ENCODE measurements around the gene PPP1R12C.
"Not testable (repeated sequence)": the region's sequence is repeated elsewhere in the genome, so short reads cannot be mapped to it uniquely, and the experiment has no call there.

PPP1R12C gene

DNA sequence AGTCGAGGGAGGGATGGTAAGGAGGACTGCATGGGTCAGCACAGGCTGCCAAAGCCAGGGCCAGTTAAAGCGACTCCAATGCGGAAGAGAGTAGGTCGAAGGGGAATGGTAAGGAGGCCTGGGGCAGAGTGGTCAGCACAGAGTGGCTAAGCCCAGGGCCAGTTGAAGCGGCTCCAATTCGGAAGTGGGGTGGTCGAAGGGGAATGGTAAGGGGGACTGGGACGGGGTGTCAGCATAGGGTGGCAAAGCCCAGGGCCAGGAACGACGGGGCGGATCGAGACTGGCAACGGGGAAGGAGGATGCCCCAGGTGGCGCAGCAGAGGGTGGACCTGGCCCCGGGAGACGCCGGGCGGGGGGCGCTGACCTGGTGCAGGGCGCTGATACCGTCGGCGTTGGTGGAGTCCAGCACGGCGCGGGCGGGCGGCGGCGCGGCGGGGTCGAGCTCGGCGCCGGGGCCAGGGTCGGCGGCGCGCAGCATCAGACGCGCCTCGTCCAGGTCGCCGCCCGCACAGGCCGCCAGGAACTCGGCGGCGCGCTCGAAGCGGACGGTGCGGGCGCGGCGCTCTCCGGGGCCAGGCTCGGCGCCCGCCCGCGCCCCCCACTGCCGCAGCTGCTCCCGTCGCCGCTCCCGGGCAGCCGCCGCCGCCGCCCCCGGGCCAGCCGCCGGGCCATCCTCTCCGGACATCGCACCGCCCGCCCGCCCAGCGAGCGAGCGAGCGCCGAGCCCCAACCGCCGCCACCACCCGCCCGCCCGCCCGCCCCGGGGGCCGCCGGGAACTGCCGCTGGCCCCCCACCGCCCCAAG lies at the start of gene PPP1R12C:
Gene PPP1R12C (minus strand): TSS at position 779 of the 804 bp plus-strand sequence. CDS start 94 bp downstream, at position 685.
- no peak for DNase-seq (ENCODE audit: low read depth, low spot score)

DNA sequence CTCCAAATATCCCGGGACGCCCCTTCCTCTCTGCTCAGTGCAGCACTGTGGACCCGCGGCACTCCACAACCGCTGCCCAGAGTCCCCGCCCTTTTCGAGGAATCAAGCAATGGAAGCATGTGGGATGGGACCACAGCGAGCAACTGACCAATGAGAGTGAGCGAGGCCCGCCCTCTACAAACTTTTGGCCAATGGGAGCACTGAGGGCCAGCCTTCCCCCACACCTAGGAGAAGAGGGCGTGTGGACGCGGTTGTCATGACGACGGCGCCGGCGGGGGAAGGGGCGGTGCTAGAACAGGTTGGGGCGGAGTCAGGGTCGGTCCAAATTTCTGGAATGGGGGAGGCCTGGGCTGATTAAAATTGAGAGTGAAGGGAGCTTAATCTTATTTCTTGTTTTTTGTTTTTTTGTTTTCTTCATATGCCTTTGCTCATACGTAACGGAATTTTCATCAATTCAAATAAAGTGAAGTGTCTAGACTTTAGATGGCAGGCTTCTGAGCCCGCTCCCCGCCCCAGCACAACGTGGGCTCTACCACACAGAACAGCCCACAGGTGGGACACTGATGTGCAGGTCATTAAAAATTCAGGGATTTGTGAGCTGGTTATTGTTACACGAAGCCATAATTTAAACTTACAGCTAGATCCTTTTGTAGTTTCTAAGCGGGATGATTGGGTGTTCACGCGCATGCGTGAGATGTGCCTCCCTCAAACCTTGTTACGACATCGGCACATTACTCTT lies 49.3 kb upstream of the PPP1R12C start, which contains the start of gene DNAAF3:
Gene DNAAF3 (minus strand): TSS at position 84 of the 739 bp plus-strand sequence. CDS start 200 bp downstream, outside the sequence.
- peak; percentile 17 for DNase-seq (ENCODE audit: low read depth, low spot score)

DNA sequence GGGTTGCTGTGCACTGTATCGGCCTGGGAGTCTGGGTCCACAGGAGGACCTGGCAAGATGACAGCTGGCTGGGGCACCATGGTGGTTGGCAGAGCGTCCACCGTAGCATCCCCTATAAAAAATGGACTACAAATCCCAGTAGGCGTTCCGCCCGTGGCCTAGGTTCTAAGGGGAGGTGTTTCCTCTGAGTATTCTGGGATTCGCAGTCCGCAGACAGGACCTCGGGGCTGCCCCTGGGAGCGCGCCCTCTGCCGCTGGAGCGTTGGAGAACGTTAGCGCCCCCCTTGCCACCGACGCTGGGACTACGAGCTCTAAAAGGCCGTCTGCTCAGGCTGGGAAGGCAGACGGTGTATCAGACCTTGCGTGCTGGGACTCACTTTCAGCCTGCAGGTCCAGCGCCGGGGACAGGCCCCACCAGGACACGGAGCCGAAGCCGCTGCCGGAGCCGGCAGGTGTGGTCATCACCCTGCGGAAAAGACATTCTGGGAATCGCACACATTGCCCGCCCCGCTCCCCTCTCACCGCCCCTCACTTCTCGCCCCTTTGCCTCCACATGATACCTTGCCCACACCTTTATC lies 48.6 kb upstream of the PPP1R12C start:
- no peak for DNase-seq (ENCODE audit: low read depth, low spot score)

DNA sequence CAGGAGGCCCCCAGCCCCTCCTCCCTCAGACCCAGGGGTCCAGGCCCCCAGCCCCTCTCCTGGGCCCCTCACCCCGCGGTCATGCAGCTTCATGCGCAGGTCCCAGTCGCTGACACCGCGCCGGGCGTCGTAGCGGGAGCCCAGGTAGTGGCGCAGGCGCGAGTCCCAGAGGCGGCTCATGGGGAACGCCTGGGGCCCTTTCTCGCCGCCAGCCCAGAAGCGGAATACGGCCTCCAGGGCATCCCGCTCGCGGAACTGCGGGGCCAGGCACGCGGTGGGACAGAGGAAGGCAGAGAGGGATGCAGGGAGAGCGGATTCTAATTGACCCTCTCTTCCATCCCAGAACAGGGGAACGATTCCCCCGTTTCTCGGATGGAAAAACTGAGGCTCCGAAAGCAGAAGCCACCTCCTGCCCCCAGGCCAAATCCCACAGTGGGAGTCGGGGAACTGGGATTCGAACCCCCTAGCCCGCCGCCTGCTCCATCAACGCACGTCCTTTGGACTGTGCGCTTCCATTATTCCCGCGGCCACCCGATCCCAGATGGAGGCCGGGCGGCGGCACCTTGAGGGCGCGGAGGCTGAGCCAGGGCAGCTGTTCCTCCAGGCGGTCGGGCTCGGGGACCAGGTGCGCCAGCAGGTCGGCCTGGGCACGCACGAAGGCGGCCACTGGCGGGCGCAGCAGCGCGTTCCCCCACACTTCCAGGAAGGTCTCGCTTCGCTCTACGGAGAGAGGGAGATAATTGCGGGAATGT lies 44.3 kb upstream of the PPP1R12C start:
- DNase-seq (ENCODE audit: low read depth, low spot score), result no peak

DNA sequence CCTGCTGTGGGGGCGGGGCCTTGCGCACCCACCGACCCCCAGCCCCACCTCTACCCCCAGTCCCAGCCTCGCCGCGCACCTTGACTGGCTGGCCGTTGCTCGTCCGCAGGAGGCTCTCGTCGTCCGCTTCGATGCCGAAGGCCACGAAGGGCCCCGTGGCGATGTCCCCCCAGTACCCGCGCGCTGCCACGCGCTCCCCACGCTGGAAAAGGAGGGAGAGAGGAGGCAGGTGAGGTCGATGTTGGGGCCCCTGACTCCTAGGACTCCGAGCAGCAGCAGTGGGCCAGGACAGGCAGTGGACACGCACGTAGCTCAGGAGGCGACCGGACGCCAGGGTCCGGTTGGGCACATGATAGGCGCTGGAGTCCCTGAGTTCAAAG lies 43.5 kb upstream of the PPP1R12C start:
- DNase-seq (ENCODE audit: low read depth, low spot score), result no peak

DNA sequence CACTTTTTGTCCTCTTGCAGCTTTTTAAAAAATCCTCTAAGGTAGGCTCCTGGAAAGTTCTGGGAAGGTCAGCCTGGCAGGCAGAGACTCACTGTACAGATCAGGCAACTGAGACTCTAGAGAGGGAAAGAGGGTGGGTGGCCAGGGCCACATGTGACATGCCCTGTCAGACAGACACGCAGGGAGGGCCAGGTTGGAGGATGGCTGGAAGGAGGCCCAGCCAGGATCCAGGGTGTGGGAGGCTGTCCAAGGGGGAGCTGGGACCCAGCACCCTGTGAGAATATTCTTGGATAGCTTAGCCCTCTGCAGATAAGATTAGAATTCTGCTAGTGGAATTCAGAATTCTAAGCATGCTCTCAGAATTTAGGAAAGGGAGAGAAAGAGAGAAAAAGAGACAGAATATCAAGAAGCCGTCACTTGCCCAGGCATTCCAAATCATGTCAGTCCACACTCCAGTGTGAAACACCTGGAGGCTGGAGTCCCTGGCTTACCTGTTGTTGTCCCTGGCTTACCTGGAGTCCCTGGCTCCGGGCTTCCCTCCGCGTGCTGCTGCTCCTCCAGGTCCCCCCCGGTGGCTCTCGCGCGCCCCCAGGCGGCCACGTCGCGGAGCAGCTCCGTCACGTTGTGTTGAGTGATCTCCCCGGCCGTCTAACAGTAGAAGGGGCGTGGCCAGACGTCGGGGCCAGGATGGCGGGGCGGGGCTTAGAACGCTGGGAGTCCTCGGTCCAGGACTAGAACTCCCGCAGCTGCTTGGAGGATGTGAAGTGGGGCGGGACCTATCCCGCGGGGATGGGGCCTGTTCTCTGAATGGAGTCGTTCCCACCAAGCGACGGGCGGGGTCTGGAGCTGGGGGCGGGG lies 42.9 kb upstream of the PPP1R12C start:
- DNase-seq (ENCODE audit: low read depth, low spot score), result peak; percentile 75

DNA sequence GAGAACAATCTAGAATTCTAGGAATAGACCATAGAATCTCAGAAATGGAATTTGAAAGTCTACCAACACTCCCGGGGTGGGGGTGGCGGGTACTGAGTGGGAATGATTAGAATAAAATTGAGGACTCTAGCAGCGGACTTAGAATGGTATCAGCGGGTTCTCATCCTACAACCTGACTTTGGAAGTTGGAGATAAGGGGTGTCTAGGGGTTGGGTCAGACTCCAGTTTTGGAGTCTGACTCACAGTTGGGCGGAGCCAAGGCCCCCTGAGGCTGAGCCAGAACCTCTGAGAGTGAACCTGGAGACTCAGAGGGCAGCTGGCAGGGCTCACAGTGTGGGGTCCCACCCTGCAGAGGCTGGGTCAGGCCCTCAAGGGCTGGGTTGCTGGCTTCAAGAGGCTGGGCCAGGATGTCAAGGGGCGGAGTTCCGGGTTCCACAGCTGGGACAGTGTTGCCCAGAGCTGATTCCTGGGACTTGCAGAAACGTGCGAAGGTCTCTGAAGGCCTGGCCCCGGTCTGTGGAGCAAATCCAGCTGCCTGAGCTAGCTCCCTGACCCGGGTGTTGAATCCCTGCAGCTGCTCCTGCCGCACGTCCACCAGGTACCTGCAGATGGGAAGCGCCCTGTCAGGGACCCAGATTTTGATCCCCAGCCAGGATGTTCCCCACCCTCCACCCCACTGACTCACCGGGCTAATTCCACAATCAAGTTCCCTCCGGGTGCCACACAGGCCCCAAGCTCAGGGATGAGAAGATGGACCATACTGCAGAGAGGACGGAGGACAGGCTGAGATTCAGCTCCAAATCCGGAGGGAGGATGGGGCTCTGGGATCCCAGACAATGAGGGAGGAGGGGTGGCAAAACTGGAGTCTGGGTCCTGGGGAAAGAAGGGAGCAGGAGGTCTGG lies 41.7 kb upstream of the PPP1R12C start:
- DNase-seq (ENCODE audit: low read depth, low spot score), result no peak

DNA sequence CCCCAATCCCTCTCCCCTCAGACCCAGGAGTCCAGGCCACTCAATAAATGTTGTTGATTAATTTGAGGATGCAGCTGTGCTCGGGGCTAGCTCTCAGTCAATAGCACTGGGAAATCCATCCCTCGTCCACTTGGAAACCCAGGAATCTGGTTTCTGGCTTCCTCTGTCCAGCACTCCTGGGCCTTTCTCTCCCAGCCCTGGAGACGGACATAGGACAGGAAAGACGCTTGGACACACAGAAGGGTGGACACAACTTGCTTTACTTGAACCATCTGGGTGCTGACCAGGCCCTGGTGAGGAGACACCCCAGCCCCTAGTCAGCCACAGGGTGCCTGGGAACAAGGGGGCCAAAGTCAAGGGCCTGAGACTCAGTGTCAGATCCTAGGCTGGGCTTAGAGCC lies 41.0 kb upstream of the PPP1R12C start:
- no peak for DNase-seq (ENCODE audit: low read depth, low spot score)

DNA sequence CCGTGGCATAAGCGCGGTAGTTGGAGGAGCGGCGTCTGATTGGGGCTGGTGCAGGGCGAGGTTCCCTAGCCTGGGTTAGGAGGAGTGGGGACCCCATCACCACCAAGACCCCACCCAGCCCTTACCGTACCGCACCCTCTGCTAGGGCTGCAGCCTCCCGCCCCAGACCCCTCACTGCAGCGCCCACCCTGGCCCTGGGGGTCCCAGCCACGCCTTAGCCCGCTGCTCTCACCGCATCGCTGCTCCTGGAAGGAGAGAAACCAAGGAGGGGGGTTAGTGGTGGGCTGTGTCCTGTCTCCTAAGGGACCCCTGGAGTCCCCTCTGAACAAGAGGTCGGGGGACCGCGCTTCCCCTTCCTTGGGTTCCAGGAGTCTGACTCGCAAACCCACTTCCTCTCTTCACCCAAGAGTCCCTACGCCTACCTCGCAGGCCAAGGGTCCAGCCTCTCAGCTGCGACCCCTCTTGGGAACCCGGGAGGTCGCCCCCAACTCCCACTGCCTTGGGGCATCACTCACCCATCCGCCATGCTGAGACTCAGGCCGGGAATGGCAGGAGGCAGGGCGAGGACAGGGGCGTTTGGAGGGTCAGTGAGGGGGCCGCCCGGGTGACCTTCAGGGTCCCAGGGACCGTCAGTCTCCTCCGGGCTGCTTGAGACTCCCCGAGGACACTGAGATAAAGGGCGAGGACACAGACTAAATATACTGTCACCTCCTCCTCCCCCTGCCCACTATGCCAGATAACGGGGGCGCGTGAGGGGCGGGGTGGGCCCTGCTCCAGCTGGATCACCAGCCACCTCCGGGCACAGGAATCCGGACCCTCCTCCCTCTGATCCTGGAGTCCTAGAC lies 39.8 kb upstream of the PPP1R12C start, which contains the start of gene TNNI3:
Gene TNNI3 (minus strand): TSS at position 669 of the 845 bp plus-strand sequence. CDS start 143 bp downstream, at position 526.
- no peak for DNase-seq (ENCODE audit: low read depth, low spot score)

DNA sequence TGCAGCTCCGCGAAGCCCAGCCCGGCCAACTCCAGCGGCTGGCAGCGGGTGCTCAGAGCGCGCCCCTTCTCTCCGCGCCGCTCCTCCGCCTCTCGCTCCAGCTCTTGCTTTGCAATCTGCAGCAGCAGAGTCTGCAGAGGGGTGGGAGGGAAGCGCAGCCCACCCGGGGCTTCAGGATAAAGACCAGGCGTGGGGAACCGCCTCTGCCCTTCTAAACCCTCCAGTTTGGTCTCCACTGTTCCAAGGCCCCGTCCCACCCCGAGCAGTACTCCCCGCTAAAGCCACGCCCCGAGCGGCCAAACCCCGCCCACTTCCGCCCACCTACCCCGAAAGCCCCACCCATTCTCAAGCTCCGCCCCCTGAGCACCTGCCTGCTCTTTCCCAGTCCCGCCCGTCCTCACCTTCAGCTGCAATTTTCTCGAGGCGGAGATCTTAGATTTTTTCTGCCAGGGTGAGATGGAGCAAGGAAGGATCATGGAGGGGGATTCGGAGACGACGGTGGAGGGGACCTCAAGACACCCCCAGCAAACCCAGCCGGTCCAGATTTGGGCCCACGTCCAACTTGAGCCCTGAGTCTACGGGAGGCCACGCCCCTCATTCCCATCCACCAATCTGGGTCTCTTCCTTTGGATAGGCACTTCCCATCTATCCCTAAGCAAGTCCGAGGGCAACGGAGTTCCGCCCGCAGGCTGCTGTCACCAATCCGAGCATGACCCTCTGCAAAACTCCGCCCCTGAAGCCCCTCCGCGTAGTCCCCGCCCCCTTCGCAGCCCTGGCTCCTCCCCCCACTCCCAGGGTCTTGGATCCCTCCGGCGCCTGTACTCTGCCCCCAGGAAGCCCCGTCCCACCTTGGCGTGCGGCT lies 39.0 kb upstream of the PPP1R12C start:
- DNase-seq (ENCODE audit: low read depth, low spot score), result no peak

DNA sequence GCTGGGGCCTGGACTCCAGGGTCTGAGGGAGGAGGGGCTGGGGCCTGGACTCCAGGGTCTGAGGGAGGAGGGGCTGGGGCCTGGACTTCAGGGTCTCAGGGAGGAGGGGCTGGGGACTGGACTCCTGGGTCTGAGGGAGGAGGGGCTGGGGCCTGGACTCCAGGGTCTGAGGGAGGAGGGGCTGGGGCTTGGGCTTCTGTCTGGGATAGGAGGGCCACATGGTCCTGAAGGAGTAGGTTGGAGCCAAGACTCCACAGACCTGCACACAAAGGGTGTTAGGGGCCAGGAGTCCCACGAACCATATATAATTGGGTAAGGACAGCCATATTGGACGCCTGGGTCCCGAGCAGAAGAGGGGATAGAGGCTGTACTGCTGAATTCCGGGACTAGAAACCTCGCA lies 38.3 kb upstream of the PPP1R12C start:
- not testable (repeated sequence) for DNase-seq (ENCODE audit: low read depth, low spot score)

DNA sequence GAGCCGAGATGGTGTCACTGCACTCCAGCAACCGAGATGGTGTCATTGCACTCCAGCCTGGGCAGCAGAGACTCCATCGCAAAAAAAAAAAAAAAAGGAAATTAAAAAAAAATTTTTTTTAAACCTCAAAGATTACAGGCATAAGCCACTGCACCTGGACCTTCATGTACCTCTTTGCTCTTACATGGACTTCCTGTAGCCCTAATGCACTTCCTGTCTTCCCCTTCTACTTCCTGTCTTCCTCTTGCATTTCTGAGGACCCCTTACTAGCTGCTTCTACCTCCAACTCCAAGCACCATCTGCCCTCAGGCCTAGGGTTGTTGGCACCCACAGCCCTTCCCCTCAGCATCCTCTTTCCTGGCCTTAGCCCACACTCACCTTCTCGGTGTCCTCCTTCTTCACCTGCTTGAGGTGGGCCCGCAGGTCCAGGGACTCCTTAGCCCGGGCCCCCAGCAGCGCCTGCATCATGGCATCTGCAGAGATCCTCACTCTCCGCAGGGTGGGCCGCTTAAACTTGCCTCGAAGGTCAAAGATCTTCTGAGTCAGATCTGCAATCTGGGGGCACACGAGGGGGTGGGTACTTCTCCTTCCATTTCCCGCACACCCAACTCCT lies 36.3 kb upstream of the PPP1R12C start:
- DNase-seq (ENCODE audit: low read depth, low spot score), result no peak

DNA sequence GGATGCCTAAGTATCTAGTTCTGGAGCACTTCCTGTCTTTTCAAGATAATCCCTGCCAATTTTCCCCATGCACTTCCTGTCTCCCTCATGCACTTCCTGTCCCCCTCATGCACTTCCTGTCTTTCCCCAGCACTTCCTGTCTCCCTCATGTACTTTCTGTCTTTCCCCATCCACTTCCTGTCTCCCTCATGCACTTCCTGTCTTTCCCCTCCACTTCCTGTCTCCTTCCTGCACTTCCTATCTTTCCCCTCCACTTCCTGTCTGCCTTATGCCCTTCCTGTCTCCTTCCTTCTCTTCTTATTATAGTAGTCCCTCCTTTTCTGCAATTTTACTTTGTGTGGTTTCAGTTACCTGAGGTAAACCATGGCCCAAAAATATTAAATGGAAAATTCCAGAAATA lies 34.6 kb upstream of the PPP1R12C start:
- no peak for DNase-seq (ENCODE audit: low read depth, low spot score)

DNA sequence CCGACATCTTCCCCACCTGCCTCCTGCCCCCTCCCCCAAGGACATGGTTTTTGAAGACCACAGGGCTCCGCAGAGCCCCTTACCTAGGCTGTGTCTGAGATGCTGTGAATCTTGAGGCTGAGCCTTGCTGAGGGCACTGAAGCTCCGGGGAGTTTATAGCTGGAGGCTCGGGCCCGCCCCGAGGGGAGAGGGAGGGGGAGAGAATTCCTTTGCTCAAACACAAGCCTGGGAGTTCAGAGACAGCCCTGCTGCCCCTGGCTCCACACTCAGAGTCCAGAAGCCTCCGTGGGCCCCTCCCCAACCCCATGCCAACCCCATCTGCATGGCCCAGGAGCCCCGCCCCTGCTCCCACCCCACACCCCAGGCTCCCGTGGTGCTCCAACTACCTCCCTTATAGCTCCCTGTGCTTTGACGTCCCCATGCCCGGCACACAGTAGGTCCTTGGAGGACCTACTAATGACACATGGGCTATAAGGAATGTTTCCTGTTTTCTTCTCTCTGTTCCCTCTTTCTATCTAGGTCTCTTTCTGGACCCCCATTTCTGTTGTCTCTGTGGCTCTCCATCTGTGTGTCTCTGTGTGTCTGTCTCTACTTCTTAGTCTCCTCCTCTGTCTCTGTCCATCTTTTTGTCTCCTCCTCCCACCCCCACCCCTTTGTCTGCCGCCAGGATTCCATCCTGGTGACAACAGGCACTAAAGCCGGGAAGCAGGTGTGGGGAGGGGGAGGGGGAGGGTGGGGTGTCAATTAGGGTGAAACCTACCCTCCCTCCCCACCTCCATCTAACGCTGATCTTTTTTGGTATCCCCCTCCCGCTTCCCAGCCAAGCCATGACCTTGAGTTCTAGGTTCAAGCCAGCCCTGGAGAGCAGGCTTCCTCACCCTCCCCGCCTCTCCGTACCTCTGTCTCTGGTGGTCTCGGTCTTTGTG lies 31.9 kb upstream of the PPP1R12C start, which contains the start of gene TNNT1:
Gene TNNT1 (minus strand): TSS at position 129 of the 926 bp plus-strand sequence. CDS start 2,049 bp downstream, outside the sequence.
- DNase-seq (ENCODE audit: low read depth, low spot score), result no peak

DNA sequence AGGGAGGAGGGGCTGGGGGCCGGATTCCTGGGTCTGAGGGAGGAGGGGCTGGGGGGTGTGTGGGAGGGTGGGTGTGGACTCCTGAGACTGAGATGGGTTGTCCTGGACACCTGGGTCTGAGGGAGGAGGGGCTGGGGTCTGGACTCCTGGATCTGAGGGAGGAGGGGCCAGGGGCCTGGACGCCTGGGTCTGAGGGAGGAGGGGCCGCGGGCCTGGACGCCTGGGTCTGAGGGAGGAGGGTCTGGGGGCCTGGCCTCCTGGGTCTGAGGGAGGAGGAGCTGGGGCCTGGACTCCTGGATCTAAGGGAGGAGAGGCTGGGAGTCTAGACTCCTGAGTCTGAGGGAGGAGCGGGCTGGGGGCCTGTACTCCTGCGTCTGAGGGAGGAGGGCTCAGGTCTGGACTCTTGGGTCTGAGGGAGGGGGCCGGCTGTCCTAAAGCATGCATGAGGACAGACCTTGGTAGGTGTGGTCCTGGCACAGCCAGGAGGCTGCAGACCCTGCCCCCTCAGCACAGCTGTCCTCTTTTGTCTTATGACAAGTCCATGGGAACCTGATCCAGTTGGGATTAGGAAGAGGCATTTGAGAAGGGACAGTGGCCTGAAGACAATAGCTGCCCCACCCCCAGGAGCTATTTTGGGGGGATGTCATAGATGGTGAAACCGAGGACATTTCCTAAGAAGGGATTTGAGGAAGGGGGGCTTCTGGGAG lies 30.3 kb upstream of the PPP1R12C start:
- DNase-seq (ENCODE audit: low read depth, low spot score), result no peak

Data from activated naive CD8-positive, alpha-beta T cell treated with anti-CD3 and anti-CD28 coated beads, Interleukin-2, amount 50 U/mL, for 16 hours (primary cell).